ENCODE data around the gene FAAH2. TPM values are rescaled to one million over a fixed set of nuclear protein-coding genes. Genes with fewer than 3 reads are reported as not detected.

Gene FAAH2
- total and polyA plus RNA-seq, 9 of the 15 experiments (the other 6 are each of a cell fraction or from before 2014, with no cell fraction given) = 0.07 to 1.1 (median 0.47) TPM

- in situ Hi-C loops (cut with MboI) (no loop called here), intact Hi-C loops (cut with micrococcal nuclease) (no loop called here)
- CTCF ChIA-PET (ENCODE audit: low intra/inter-chr PET ratio) = no interaction called here
- no peak for FAIRE-seq
- H3K4me3 ChIP-seq = no peak overlapping the region
- ATAC-seq = no peak
- no peaks in the 10 kb centered on the region for H3K27me3 ChIP-seq (ENCODE audit: control insufficient read depth in 2 of 2, insufficient read depth in 2 of 2, low read length in 2 of 2)
- POLR2A ChIA-PET = no interaction called here
- no peak for TF ChIP-seq MYC (IDR thresholded peaks at IDR 0.05; ENCODE audit: low read depth, low read length)
- no peak for TF ChIP-seq MYC (CRISPR knock-in tag; IDR thresholded peaks at IDR 0.05; ENCODE audit: borderline replicate concordance, low read depth)
- TF ChIP-seq SMAD4 (CRISPR knock-in tag; conservative IDR thresholded peaks at IDR 0.05) = no peak
- TF ChIP-seq ILK (tag; IDR thresholded peaks at IDR 0.05; ENCODE audit: borderline replicate concordance, low read depth) = no peak
- TF ChIP-seq ZBTB9 (CRISPR knock-in tag; IDR thresholded peaks at IDR 0.05) = no peak
- no peak for TF ChIP-seq ZNF165 (CRISPR knock-in tag; IDR thresholded peaks at IDR 0.05; ENCODE audit: borderline replicate concordance)
- TF ChIP-seq GABPA (tag; conservative IDR thresholded peaks at IDR 0.05; ENCODE audit: low read depth) = no peak
- no peak for TF ChIP-seq IFI16 (CRISPR knock-in tag; IDR thresholded peaks at IDR 0.05)
- no peak overlapping the region for H3K9ac ChIP-seq (ENCODE audit: insufficient read depth in 1 of 2, low read depth in 2 of 2, low read length in 2 of 2)
- WGBS (ENCODE audit: insufficient coverage, low coverage, missing lambda C conversion rate) = 13% methylated on average over 1 of the region's 3 CpGs
- H3K36me3 ChIP-seq (ENCODE audit: control insufficient read depth, insufficient read depth, low read length) = no peaks in the 10 kb centered on the region
- no peaks in the 10 kb centered on the region for H4K20me1 ChIP-seq (replicated peaks; ENCODE audit: control insufficient read depth, insufficient read depth, low read length)
- no peak overlapping the region for H3K4me2 ChIP-seq (ENCODE audit: insufficient read depth, low read length)
- no peak for DNase-seq (ENCODE audit: extremely low read depth in 1 of 4, low spot score in 3 of 4)
- no peak overlapping the region for H2AFZ ChIP-seq (ENCODE audit: low read depth, low read length)
- no peaks in the 10 kb centered on the region for H3K9me3 ChIP-seq (replicated peaks; ENCODE audit: control insufficient read depth, insufficient read depth, low read depth, low read length)
- BruUV-seq (replicated peaks) = no TSS peak
- H3K79me2 ChIP-seq (ENCODE audit: control insufficient read depth, insufficient read depth, low read length) = no peaks in the 10 kb centered on the region
- H3K9me1 ChIP-seq (ENCODE audit: control insufficient read depth, insufficient read depth, low read length) = no peaks in the 10 kb centered on the region
- H3K4me1 ChIP-seq (replicated peaks in 1 of 2; ENCODE audit: control insufficient read depth in 2 of 2, insufficient read depth in 2 of 2, low read length in 2 of 2) = no peaks in the 10 kb centered on the region
- H3K27ac ChIP-seq (ENCODE audit: extremely low read depth, low read depth, low read length) = no peak overlapping the region
Measured at GRCh38 chrX:57266275-57266674, 20.2 kb upstream of the FAAH2 start.

Measured in K562 (cell line).